NT2/D1 (cell line): ENCODE data around the gene PRRC2A.

ENCODE experiments used
- YY1 ChIP-seq: IDR thresholded peaks from 2 replicates; pipeline ENCODE4 v1.6.1; 2011; ENCODE audit not compliant: insufficient read length, insufficient read depth
- ZNF274 ChIP-seq: IDR thresholded peaks from 2 replicates; pipeline ENCODE4 v1.6.1; 2011; ENCODE audit warnings: mild to moderate bottlenecking, low read depth, low read length

- TF ChIP-seq YY1 (no peak), ZNF274 (no peak)
These were observed 31.2 kb downstream of the PRRC2A start for GRCh38 chr6:31651602-31652191.
